Measurements from ENCODE around the gene RERE. TPM values are rescaled to one million over a fixed set of nuclear protein-coding genes. Genes with fewer than 3 reads are reported as not detected.

RERE gene
- total RNA-seq, 1 donor from 2014 or later, result 124 TPM

GRCh38 chr1:8431784-8432183 lies 385.7 kb downstream of the RERE start:
- DNase-seq (ENCODE audit: low read depth), result no peak
- Mint-ChIP-seq H3K4me1 (ENCODE audit: low read depth, unreplicated experiment) (peaks cover 15% of the 10 kb centered on the region), H3K27ac (ENCODE audit: unreplicated experiment) (no peak overlapping the region), H3K27me3 (ENCODE audit: low read depth, unreplicated experiment) (no peaks in the 10 kb centered on the region), H3K9me3 (ENCODE audit: unreplicated experiment) (peaks cover 2% of the 10 kb centered on the region), H3K4me3 (ENCODE audit: unreplicated experiment) (no peak overlapping the region), H3K36me3 (ENCODE audit: low read depth, unreplicated experiment) (peaks cover 21% of the 10 kb centered on the region)
- H3K9ac ChIP-seq (ENCODE audit: low read length), result no peak overlapping the region
- no peak for FAIRE-seq
- no peaks in the 10 kb centered on the region for H3K36me3 ChIP-seq (ENCODE audit: insufficient read depth, low read length)
- H3K4me1 ChIP-seq (ENCODE audit: insufficient read depth, low read length), result no peaks in the 10 kb centered on the region
- H3K79me2 ChIP-seq (ENCODE audit: insufficient read depth, low read length), result no peaks in the 10 kb centered on the region
- H2AFZ ChIP-seq (ENCODE audit: low read depth, low read length), result no peak overlapping the region
- H4K20me1 ChIP-seq (ENCODE audit: insufficient read depth, low read length), result peaks cover 3% of the 10 kb centered on the region
- H3K4me3 ChIP-seq (ENCODE audit: insufficient read depth, low read depth, low read length), result no peak overlapping the region
- no peak overlapping the region for H3K4me2 ChIP-seq (ENCODE audit: low read length)
- no peak for TF ChIP-seq CTCF (IDR thresholded peaks at IDR 0.05; ENCODE audit: insufficient read depth, low read depth, low read length)
- no peak for TF ChIP-seq EZH2 (IDR thresholded peaks at IDR 0.05; ENCODE audit: insufficient read depth, low read length)
- no peak overlapping the region for H3K27ac ChIP-seq (ENCODE audit: low read depth, low read length)
- no peaks in the 10 kb centered on the region for H3K9me3 ChIP-seq (ENCODE audit: insufficient read depth, low read depth, low read length)
- no peaks in the 10 kb centered on the region for H3K27me3 ChIP-seq (ENCODE audit: insufficient read depth, low read length)

- H3K27me3 ChIP-seq (ENCODE audit: insufficient read depth, low read length), result no peaks in the 10 kb centered on the region
- H3K4me2 ChIP-seq (ENCODE audit: low read length), result no peak overlapping the region
- peaks cover 2% of the 10 kb centered on the region for H3K9me3 Mint-ChIP-seq (ENCODE audit: unreplicated experiment)
- no peak overlapping the region for H3K4me3 ChIP-seq (ENCODE audit: insufficient read depth, low read depth, low read length)
- no peak overlapping the region for H3K27ac ChIP-seq (ENCODE audit: low read depth, low read length)
- H3K27me3 Mint-ChIP-seq (ENCODE audit: low read depth, unreplicated experiment), result no peaks in the 10 kb centered on the region
- H3K36me3 Mint-ChIP-seq (ENCODE audit: low read depth, unreplicated experiment), result peaks cover 21% of the 10 kb centered on the region
- no peaks in the 10 kb centered on the region for H3K36me3 ChIP-seq (ENCODE audit: insufficient read depth, low read length)
- peaks cover 3% of the 10 kb centered on the region for H4K20me1 ChIP-seq (ENCODE audit: insufficient read depth, low read length)
- H3K4me1 ChIP-seq (ENCODE audit: insufficient read depth, low read length), result no peaks in the 10 kb centered on the region
- no peak overlapping the region for H3K4me3 Mint-ChIP-seq (ENCODE audit: unreplicated experiment)
- H2AFZ ChIP-seq (ENCODE audit: low read depth, low read length), result no peak overlapping the region
- no peak for DNase-seq (ENCODE audit: low read depth)
- FAIRE-seq, result no peak
- peaks cover 20% of the 10 kb centered on the region for H3K4me1 Mint-ChIP-seq (ENCODE audit: low read depth, unreplicated experiment)
- H3K9ac ChIP-seq (ENCODE audit: low read length), result no peak overlapping the region
- no peaks in the 10 kb centered on the region for H3K79me2 ChIP-seq (ENCODE audit: insufficient read depth, low read length)
- no peaks in the 10 kb centered on the region for H3K9me3 ChIP-seq (ENCODE audit: insufficient read depth, low read depth, low read length)
- H3K27ac Mint-ChIP-seq (ENCODE audit: unreplicated experiment), result no peak overlapping the region
- TF ChIP-seq CTCF (IDR thresholded peaks at IDR 0.05; ENCODE audit: insufficient read depth, low read depth, low read length) (no peak), EZH2 (IDR thresholded peaks at IDR 0.05; ENCODE audit: insufficient read depth, low read length) (no peak)
These were observed 386.4 kb downstream of the RERE start for GRCh38 chr1:8431019-8431418.

GRCh38 chr1:8430476-8430875 lies 387.0 kb downstream of the RERE start:
- Histone ChIP-seq H3K36me3 (ENCODE audit: insufficient read depth, low read length) (no peaks in the 10 kb centered on the region), H3K27ac (ENCODE audit: low read depth, low read length) (no peak overlapping the region), H2AFZ (ENCODE audit: low read depth, low read length) (no peak overlapping the region), H3K27me3 (ENCODE audit: insufficient read depth, low read length) (no peaks in the 10 kb centered on the region), H3K4me1 (ENCODE audit: insufficient read depth, low read length) (no peaks in the 10 kb centered on the region), H3K79me2 (ENCODE audit: insufficient read depth, low read length) (no peaks in the 10 kb centered on the region), H4K20me1 (ENCODE audit: insufficient read depth, low read length) (peaks cover under 1% of the 10 kb centered on the region), H3K4me3 (ENCODE audit: insufficient read depth, low read depth, low read length) (no peak overlapping the region), H3K4me2 (ENCODE audit: low read length) (no peak overlapping the region), H3K9ac (ENCODE audit: low read length) (no peak overlapping the region), H3K9me3 (ENCODE audit: insufficient read depth, low read depth, low read length) (no peaks in the 10 kb centered on the region)
- no peak for TF ChIP-seq CTCF (IDR thresholded peaks at IDR 0.05; ENCODE audit: insufficient read depth, low read depth, low read length)
- no peak for TF ChIP-seq EZH2 (IDR thresholded peaks at IDR 0.05; ENCODE audit: insufficient read depth, low read length)
- DNase-seq (ENCODE audit: low read depth), result no peak
- no peak for FAIRE-seq
- no peaks in the 10 kb centered on the region for H3K27me3 Mint-ChIP-seq (ENCODE audit: low read depth, unreplicated experiment)
- no peak overlapping the region for H3K27ac Mint-ChIP-seq (ENCODE audit: unreplicated experiment)
- peaks cover 22% of the 10 kb centered on the region for H3K4me1 Mint-ChIP-seq (ENCODE audit: low read depth, unreplicated experiment)
- H3K36me3 Mint-ChIP-seq (ENCODE audit: low read depth, unreplicated experiment), result peaks cover 21% of the 10 kb centered on the region
- H3K9me3 Mint-ChIP-seq (ENCODE audit: unreplicated experiment), result peaks cover 2% of the 10 kb centered on the region
- no peak overlapping the region for H3K4me3 Mint-ChIP-seq (ENCODE audit: unreplicated experiment)
